Epithelial cell of proximal tubule (primary cell): Measurements from ENCODE around the gene PAX1. TPM values are rescaled to one million over a fixed set of nuclear protein-coding genes. Genes with fewer than 3 reads are reported as not detected.

Source experiments
- DNase-seq: peaks from one replicate; pipeline ENCODE4 v3.0.0-alpha.2; 2011; ENCODE audit warnings: low read depth
- H3K4me3 ChIP-seq: 2 replicates; pipeline ENCODE4 v1.5.1; 2011; ENCODE audit warnings: low read depth, mild to moderate bottlenecking, low read length
- CTCF ChIP-seq: conservative IDR thresholded peaks from 2 replicates; pipeline ENCODE4 v1.5.1; 2012; ENCODE audit warnings: low read depth, mild to moderate bottlenecking, low read length
- total RNA-seq: library from RNA; depleted of rRNA; stranded (reverse); fragments of >200 nt; gene quantifications from 2 replicates; pipeline ENCODE4 v1.2.3, GENCODE V29; 2015

The PAX1 gene
- total RNA-seq, 1 donor from 2014 or later, result not detected

- TF ChIP-seq CTCF, result no peak
- no peak for DNase-seq
These were observed 34.5 kb upstream of the PAX1 start for GRCh38 chr20:21670981-21671380.

GRCh38 chr20:21677261-21677660 is 28.2 kb upstream of the PAX1 start:
- H3K4me3 ChIP-seq, result no peak overlapping the region
- no peak for DNase-seq
- no peak for TF ChIP-seq CTCF

More at GRCh38 chr20:21670981-21671380, 34.5 kb upstream of the PAX1 start:
- no peak overlapping the region for H3K4me3 ChIP-seq

DNA sequence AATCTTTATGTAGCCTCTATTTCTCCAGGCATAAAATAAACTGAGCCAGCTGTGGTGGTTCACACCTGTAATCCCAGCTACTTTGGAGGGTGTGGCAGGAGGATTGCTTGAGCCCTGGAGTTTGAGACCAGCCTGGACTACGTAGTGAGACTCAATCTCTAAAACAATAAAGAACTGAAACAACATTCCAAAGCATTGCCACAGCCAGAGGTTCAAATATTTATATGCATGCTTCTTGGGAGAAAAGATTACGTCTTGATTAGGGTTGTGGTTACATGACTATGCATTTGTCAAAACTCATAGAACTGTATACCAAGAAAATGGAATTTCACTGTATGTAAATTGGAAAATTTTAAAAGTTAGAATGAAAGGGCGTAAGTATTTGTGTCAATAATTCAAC is 27.7 kb upstream of the PAX1 start:
- DNase-seq, result no peak
- H3K4me3 ChIP-seq, result no peak overlapping the region
- TF ChIP-seq CTCF, result no peak

DNA sequence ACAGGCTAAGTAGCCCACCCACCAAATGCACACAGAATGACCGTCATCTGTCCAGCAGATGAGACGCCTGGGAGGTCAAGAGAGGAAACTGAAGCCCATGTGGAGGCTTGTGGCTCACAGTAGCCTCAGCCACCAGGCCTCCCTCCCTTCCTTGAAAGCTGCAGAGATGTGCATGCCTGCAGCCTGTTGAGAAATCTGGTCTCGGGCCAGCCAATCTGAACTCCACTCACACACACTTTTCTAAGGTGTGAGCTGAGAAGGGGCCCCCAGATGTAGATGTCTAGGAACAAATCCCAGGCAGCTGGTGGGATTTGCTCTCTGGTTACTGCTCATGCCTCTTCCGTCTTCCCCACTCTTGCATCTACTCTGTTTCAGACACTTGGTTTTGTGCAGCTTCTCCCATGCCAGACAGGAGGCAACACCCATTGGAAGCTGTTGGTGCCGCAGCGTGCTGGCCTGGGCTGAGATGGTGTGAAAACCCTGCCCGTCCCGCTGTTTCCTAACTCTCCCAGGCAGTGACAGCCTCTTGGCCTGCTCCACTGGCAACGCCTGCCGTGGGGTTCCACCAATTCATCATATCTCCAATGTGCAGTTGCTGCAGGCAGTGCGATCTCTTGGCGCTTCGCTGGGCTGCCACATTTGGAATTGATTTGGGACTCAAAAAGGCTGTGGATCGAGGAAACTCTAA is 24.1 kb upstream of the PAX1 start:
- H3K4me3 ChIP-seq, result no peak overlapping the region
- no peak for TF ChIP-seq CTCF
- no peak for DNase-seq

- H3K4me3 ChIP-seq, result no peak overlapping the region
- no peak for TF ChIP-seq CTCF
- no peak for DNase-seq
These were observed 23.5 kb upstream of the PAX1 start for GRCh38 chr20:21681922-21682318.

DNA sequence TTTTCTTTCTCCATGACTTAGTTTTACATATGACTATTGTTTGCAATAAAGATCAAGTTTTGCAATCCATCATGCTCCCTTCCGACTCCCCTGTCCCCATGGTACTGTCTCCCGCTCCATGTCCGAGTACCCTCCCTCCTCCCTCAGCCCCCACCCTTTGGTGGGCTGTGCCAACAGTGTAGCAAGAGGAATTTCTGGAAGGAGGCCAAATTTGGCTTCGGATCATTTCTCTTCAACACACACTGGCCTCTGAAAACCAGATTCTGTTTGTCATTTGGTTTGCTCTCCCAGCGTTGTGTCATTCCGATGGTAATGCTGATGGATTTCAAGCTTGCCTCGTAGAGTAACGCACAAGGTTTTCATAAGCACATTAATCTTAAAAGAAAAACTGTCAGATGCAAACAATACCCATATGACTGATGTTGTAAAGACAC is 22.9 kb upstream of the PAX1 start:
- DNase-seq, result peak; percentile 31
- no peak for TF ChIP-seq CTCF
- no peak overlapping the region for H3K4me3 ChIP-seq

- H3K4me3 ChIP-seq, result no peak overlapping the region
These were observed 20.8 kb upstream of the PAX1 start for GRCh38 chr20:21684671-21685070.

More at GRCh38 chr20:21684671-21685070, 20.8 kb upstream of the PAX1 start:
- no peak for TF ChIP-seq CTCF
- no peak for DNase-seq
